ENCODE results near the gene FAM193B. TPM values are rescaled to one million over a fixed set of nuclear protein-coding genes. Genes with fewer than 3 reads are reported as not detected.
A peak's percentile ranks its signal among the peaks of the same experiment; 100 is the strongest.

FAM193B gene
- total and polyA plus RNA-seq, 4 donors = 49.0 to 139 (median 81.4) TPM

- peak within 1 kb of the TSS in 1 of 2 donors; percentile 65 for H3K9ac ChIP-seq (ENCODE audit: insufficient read depth in 1 of 2, low read length in 2 of 2)
- WGBS, 2 donors = 3% methylated on average over 28 to 69 of the region's 69 CpGs
These were observed 80.8 kb downstream of the FAM193B start, which contains the start of gene DBN1 for GRCh38 chr5:177473443-177474001. TSS of gene DBN1 (minus strand) at chr5:177473634. CDS start at chr5:177473521, 113 bp downstream.

GRCh38 chr5:177472460-177473442 lies 81.6 kb downstream of the FAM193B start:
- Histone ChIP-seq H3K36me3 (ENCODE audit: control insufficient read depth in 4 of 4, insufficient read depth in 4 of 4, low read length in 4 of 4) (peaks cover 0 to 12% (median 2%) of the 10 kb centered on the region in 4 donors), H3K27ac (ENCODE audit: low read depth in 1 of 2, low read length in 1 of 2) (peak overlapping the region in 1 of 2 donors; percentile 15), H3K9ac (ENCODE audit: insufficient read depth in 1 of 2, low read length in 2 of 2) (peak overlapping the region in 1 of 2 donors; percentile 42), H3K4me3 (peak overlapping the region; percentile 42), H3K9me3 (ENCODE audit: control insufficient read depth in 4 of 4, insufficient read depth in 3 of 4, low read length in 3 of 4) (no peaks in the 10 kb centered on the region), H3K4me1 (ENCODE audit: control insufficient read depth in 5 of 5, insufficient read depth in 5 of 5, low read length in 5 of 5) (peaks cover 0 to 39% (median 12%) of the 10 kb centered on the region in 5 donors), H3K27me3 (ENCODE audit: control insufficient read depth in 3 of 3, insufficient read depth in 3 of 3, low read length in 2 of 3) (no peaks in the 10 kb centered on the region)
- DNase-seq (peak; percentile 58 to 72 (median 65)), ATAC-seq (ENCODE audit: insufficient read depth, low FRiP score) (no peak)
- WGBS, 2 donors = 1 to 2% methylated on average over 47 to 93 of the region's 93 CpGs
- no peak for TF ChIP-seq CTCF (IDR thresholded peaks at IDR 0.05; ENCODE audit: control extremely low read depth, extremely low read depth)

More at GRCh38 chr5:177473443-177474001, 80.8 kb downstream of the FAM193B start, which contains the start of gene DBN1:
- DNase-seq (peak; percentile 72 to 83 (median 76)), ATAC-seq (ENCODE audit: insufficient read depth, low FRiP score) (peak; percentile 73)
- peak within 1 kb of the TSS in 1 of 2 donors; percentile 15 for H3K27ac ChIP-seq (ENCODE audit: low read depth in 1 of 2, low read length in 1 of 2)
- H3K9me3 ChIP-seq (ENCODE audit: control insufficient read depth in 4 of 4, insufficient read depth in 3 of 4, low read length in 3 of 4) = no peaks in the 10 kb centered on the region
- peaks cover 0 to 7% (median 0%) of the 10 kb centered on the region in 4 donors for H3K36me3 ChIP-seq (ENCODE audit: control insufficient read depth in 4 of 4, insufficient read depth in 4 of 4, low read length in 4 of 4)
- H3K4me3 ChIP-seq = peak within 1 kb of the TSS; percentile 51
- peaks cover 0 to 39% (median 12%) of the 10 kb centered on the region in 5 donors for H3K4me1 ChIP-seq (ENCODE audit: control insufficient read depth in 5 of 5, insufficient read depth in 5 of 5, low read length in 5 of 5)
- no peaks in the 10 kb centered on the region for H3K27me3 ChIP-seq (ENCODE audit: control insufficient read depth in 3 of 3, insufficient read depth in 3 of 3, low read length in 2 of 3)
- TF ChIP-seq CTCF (IDR thresholded peaks at IDR 0.05; ENCODE audit: control extremely low read depth, extremely low read depth) = no peak

GRCh38 chr5:177471610-177472356 lies 82.6 kb downstream of the FAM193B start:
- H3K4me1 ChIP-seq (ENCODE audit: control insufficient read depth in 5 of 5, insufficient read depth in 5 of 5, low read length in 5 of 5) = peaks cover 0 to 38% (median 12%) of the 10 kb centered on the region in 5 donors
- WGBS, 2 donors = 60 to 71% methylated on average over 14 of the region's 14 CpGs
- ATAC-seq (ENCODE audit: insufficient read depth, low FRiP score) (no peak), DNase-seq (no peak)
- no peaks in the 10 kb centered on the region for H3K27me3 ChIP-seq (ENCODE audit: control insufficient read depth in 3 of 3, insufficient read depth in 3 of 3, low read length in 2 of 3)
- H3K9ac ChIP-seq (ENCODE audit: insufficient read depth in 1 of 2, low read length in 2 of 2) = peak overlapping the region in 1 of 2 donors; percentile 42
- no peaks in the 10 kb centered on the region for H3K9me3 ChIP-seq (ENCODE audit: control insufficient read depth in 4 of 4, insufficient read depth in 3 of 4, low read length in 3 of 4)
- H3K27ac ChIP-seq (ENCODE audit: low read depth in 1 of 2, low read length in 1 of 2) = peak overlapping the region; percentile 8 to 15
- peaks cover 0 to 19% (median 9%) of the 10 kb centered on the region in 4 donors for H3K36me3 ChIP-seq (ENCODE audit: control insufficient read depth in 4 of 4, insufficient read depth in 4 of 4, low read length in 4 of 4)
- no peak for TF ChIP-seq CTCF (IDR thresholded peaks at IDR 0.05; ENCODE audit: control extremely low read depth, extremely low read depth)
- no peak overlapping the region for H3K4me3 ChIP-seq

Data from lung (tissue), 12 donors.